Neural progenitor cell (in vitro differentiated cells): ENCODE data around the gene SLC5A10. TPM values are rescaled to one million over a fixed set of nuclear protein-coding genes. Genes with fewer than 3 reads are reported as not detected.

Source experiments
- DNase-seq: peaks from one replicate; pipeline ENCODE4 v3.0.0-alpha.2; 2016; ENCODE audit warnings: low spot score
- H2AFZ ChIP-seq: fragments of 200-600 bp; sonication (generic); replicated peaks from 2 replicates; pipeline ENCODE4 v1.6.1; 2016; ENCODE audit warnings: antibody characterized with exemption
- H3F3A ChIP-seq: fragments of 200-600 bp; sonication (generic); 2 replicates; pipeline ENCODE4 v1.6.1; 2016; ENCODE audit warnings: antibody characterized with exemption, low read depth
- H3K27ac ChIP-seq: fragments of 200-600 bp; sonication (generic); 2 replicates; pipeline ENCODE4 v1.5.1; 2016; ENCODE audit warnings: mild to moderate bottlenecking
- H3K27me3 ChIP-seq: fragments of 200-600 bp; sonication (generic); 2 replicates; pipeline ENCODE4 v1.6.1; 2016; ENCODE audit warnings: mild to moderate bottlenecking, moderate library complexity
- H3K36me3 ChIP-seq: fragments of 200-600 bp; sonication (generic); 2 replicates; pipeline ENCODE4 v1.5.1; 2016
- H3K4me1 ChIP-seq: fragments of 200-600 bp; sonication (generic); 2 replicates; pipeline ENCODE4 v1.6.1; 2016; ENCODE audit warnings: mixed run types
- H3K4me2 ChIP-seq: fragments of 200-600 bp; sonication (generic); 2 replicates; pipeline ENCODE4 v1.6.1; 2016
- H3K4me3 ChIP-seq: fragments of 200-600 bp; sonication (generic); 2 replicates; pipeline ENCODE4 v1.5.1; 2016
- H3K79me2 ChIP-seq: fragments of 200-600 bp; sonication (generic); 2 replicates; pipeline ENCODE4 v1.6.1; 2016; ENCODE audit warnings: low read depth
- H3K9ac ChIP-seq: fragments of 200-600 bp; sonication (generic); 2 replicates; pipeline ENCODE4 v1.6.1; 2016
- H3K9me3 ChIP-seq: fragments of 200-600 bp; sonication (generic); 2 replicates; pipeline ENCODE4 v1.5.1; 2016; ENCODE audit warnings: low read depth
- H4K20me1 ChIP-seq: fragments of 200-600 bp; sonication (generic); 2 replicates; pipeline ENCODE4 v1.6.1; 2016; ENCODE audit warnings: low read depth
- H3K27ac Mint-ChIP-seq: 3 replicates; pipeline ENCODE4 v1.8.0; 2021; ENCODE audit warnings: mixed read lengths
- H3K27me3 Mint-ChIP-seq: 2 replicates; pipeline ENCODE4 v1.8.0; 2022; ENCODE audit warnings: low read depth, mild to moderate bottlenecking, inconsistent platforms, moderate library complexity, mixed read lengths; ENCODE audit not compliant: insufficient read depth
- H3K36me3 Mint-ChIP-seq: 3 replicates; pipeline ENCODE4 v1.8.0; 2021; ENCODE audit warnings: mixed read lengths
- H3K4me1 Mint-ChIP-seq: 3 replicates; pipeline ENCODE4 v1.8.0; 2021; ENCODE audit warnings: mixed read lengths
- H3K4me3 Mint-ChIP-seq: 3 replicates; pipeline ENCODE4 v1.8.0; 2021; ENCODE audit warnings: mild to moderate bottlenecking, moderate library complexity, mixed read lengths
- H3K9me3 Mint-ChIP-seq: 3 replicates; pipeline ENCODE4 v1.8.0; 2020; ENCODE audit warnings: mixed read lengths
- EZH2 ChIP-seq: fragments of 200-600 bp; sonication (generic); IDR thresholded peaks from 2 replicates; pipeline ENCODE4 v1.6.1; 2017; ENCODE audit warnings: antibody characterized with exemption, mild to moderate bottlenecking, moderate library complexity
- EZH2phosphoT487 ChIP-seq: fragments of 200-600 bp; sonication (generic); IDR thresholded peaks from 2 replicates; pipeline ENCODE4 v1.6.1; 2017; ENCODE audit warnings: antibody characterized with exemption
- total RNA-seq: library from RNA; depleted of rRNA; stranded (reverse); fragments of >200 nt; gene quantifications from 2 replicates; pipeline ENCODE4 v1.2.3, GENCODE V29; 2015; ENCODE audit warnings: low replicate concordance
- TF ChIP-seq, protein P1 (sequence below): fragments of 200-600 bp; sonication (generic); IDR thresholded peaks from 2 replicates; pipeline ENCODE4 v1.5.1; 2017; ENCODE audit warnings: antibody characterized with exemption, mild to moderate bottlenecking

Gene SLC5A10
- total RNA-seq, 1 donor from 2014 or later: not detected

DNA sequence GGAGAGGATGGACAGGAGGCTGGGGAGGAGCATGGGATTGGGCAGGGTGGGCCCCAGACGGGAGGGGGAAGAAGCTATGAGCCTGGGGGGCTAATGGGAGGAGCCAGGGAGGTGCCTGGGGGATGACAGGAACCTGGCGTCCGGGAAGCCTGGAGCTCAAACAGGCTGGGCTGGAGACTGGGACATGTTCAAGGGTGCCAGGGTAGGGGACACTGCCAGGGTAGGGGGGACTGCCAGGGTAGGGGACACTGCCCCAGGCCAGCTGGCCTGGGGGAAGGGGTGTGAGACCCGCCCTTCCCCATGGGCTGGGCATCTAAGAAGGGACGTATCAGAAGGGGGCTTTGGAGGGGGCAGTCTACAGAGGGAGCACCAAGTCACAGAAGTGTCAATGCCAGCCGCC lies 59.6 kb downstream of the SLC5A10 start:
- Histone ChIP-seq H3K27ac (no peak overlapping the region), H4K20me1 (no peaks in the 10 kb centered on the region), H3K9ac (no peak overlapping the region), H3K4me1 (no peaks in the 10 kb centered on the region), H3K36me3 (no peaks in the 10 kb centered on the region), H3K4me3 (no peak overlapping the region), H2AFZ (no peak overlapping the region), H3K79me2 (no peaks in the 10 kb centered on the region), H3F3A (no peaks in the 10 kb centered on the region), H3K4me2 (no peak overlapping the region), H3K27me3 (no peaks in the 10 kb centered on the region), H3K9me3 (no peaks in the 10 kb centered on the region)
- DNase-seq: no peak
- Mint-ChIP-seq H3K9me3 (peaks cover 4% of the 10 kb centered on the region), H3K27me3 (no peaks in the 10 kb centered on the region), H3K27ac (peak overlapping the region; percentile 70), H3K4me1 (peaks cover 16% of the 10 kb centered on the region), H3K36me3 (no peaks in the 10 kb centered on the region), H3K4me3 (no peak overlapping the region)
- TF ChIP-seq EZH2phosphoT487 (no peak), EZH2 (no peak)
- TF ChIP-seq, protein P1, sequence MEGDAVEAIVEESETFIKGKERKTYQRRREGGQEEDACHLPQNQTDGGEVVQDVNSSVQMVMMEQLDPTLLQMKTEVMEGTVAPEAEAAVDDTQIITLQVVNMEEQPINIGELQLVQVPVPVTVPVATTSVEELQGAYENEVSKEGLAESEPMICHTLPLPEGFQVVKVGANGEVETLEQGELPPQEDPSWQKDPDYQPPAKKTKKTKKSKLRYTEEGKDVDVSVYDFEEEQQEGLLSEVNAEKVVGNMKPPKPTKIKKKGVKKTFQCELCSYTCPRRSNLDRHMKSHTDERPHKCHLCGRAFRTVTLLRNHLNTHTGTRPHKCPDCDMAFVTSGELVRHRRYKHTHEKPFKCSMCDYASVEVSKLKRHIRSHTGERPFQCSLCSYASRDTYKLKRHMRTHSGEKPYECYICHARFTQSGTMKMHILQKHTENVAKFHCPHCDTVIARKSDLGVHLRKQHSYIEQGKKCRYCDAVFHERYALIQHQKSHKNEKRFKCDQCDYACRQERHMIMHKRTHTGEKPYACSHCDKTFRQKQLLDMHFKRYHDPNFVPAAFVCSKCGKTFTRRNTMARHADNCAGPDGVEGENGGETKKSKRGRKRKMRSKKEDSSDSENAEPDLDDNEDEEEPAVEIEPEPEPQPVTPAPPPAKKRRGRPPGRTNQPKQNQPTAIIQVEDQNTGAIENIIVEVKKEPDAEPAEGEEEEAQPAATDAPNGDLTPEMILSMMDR: no peak

DNA sequence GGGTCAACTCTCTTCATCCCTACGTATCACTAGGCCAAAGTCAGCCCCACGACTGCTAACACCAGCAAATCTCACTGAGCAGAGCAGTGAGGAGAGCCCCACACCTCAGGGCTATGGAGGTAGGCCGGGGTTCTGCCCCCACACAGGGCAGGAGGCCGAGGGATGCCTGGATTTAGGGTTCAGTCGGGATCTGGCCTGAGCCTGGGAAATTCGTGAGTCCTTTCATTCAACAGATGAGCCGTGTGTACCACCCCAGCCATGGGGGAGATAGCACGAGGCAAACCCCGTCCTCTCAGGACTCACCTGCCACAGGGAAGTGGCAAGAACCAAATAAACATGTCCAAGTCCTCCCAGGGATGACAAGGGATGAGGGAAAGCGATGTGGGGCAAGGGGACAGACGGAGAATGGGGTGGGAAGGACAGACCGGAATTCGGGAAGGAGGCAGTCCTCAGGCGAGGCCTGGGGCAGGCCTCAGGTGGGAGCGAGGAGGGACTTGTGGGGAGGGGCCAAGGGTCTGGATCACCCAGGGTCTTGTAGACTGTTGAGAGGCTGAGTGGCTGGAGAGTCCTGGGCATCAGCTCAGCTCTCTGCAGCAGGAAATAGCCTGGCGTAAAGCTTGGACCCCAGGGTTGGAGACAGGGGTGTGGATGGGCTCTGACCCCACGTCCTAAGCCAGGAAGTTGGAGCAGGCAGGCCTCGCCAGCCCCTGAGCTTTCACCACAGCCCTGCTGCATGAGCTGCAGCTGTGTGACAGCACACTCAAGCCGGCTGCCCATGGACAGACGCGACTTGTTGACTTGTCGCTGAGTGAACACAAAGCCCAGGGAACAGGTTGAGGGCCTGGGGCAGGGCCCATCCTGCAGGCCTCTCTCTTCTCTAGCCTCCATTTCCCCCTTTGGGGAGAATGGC lies 60.5 kb downstream of the SLC5A10 start:
- Histone ChIP-seq H3K4me1 (no peaks in the 10 kb centered on the region), H4K20me1 (no peaks in the 10 kb centered on the region), H3K4me2 (no peak overlapping the region), H3K79me2 (no peaks in the 10 kb centered on the region), H3K9ac (no peak overlapping the region), H3F3A (no peaks in the 10 kb centered on the region), H3K36me3 (no peaks in the 10 kb centered on the region), H2AFZ (no peak overlapping the region), H3K27me3 (no peaks in the 10 kb centered on the region), H3K27ac (no peak overlapping the region), H3K4me3 (no peak overlapping the region), H3K9me3 (no peaks in the 10 kb centered on the region)
- TF ChIP-seq EZH2phosphoT487: no peak
- no peak for TF ChIP-seq EZH2
- TF ChIP-seq, protein P1: no peak
- peaks cover 16% of the 10 kb centered on the region for H3K4me1 Mint-ChIP-seq
- no peaks in the 10 kb centered on the region for H3K36me3 Mint-ChIP-seq
- no peaks in the 10 kb centered on the region for H3K27me3 Mint-ChIP-seq
- H3K27ac Mint-ChIP-seq: peak overlapping the region; percentile 93
- H3K4me3 Mint-ChIP-seq: no peak overlapping the region
- peaks cover under 1% of the 10 kb centered on the region for H3K9me3 Mint-ChIP-seq
- no peak for DNase-seq

DNA sequence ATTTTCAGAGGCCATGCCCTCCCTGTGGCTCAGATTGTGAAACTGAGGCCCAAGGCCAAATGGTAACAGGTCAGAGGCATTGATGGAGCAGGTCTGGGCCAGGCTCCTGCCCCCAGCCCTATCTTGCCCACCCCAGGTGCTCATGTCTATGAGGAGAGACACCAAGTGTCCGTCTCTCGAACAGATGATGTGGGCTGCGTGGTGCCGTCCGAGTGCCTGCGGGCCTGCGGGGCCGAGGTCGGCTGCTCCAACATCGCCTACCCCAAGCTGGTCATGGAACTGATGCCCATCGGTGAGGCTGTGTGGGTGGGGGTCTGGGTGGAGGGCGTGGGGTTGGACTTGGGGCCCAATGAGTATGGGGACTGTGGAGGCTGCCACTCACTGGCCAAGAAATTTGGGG lies 61.3 kb downstream of the SLC5A10 start:
- TF ChIP-seq EZH2: no peak
- TF ChIP-seq, protein P1: no peak
- H3K36me3 Mint-ChIP-seq: no peaks in the 10 kb centered on the region
- Histone ChIP-seq H3K27me3 (no peaks in the 10 kb centered on the region), H3F3A (no peaks in the 10 kb centered on the region), H3K4me3 (no peak overlapping the region), H3K27ac (no peak overlapping the region), H3K36me3 (no peaks in the 10 kb centered on the region), H3K9ac (no peak overlapping the region), H2AFZ (no peak overlapping the region), H3K4me2 (no peak overlapping the region), H3K79me2 (no peaks in the 10 kb centered on the region), H4K20me1 (no peaks in the 10 kb centered on the region), H3K9me3 (no peaks in the 10 kb centered on the region), H3K4me1 (no peaks in the 10 kb centered on the region)
- no peaks in the 10 kb centered on the region for H3K9me3 Mint-ChIP-seq
- no peaks in the 10 kb centered on the region for H3K27me3 Mint-ChIP-seq
- H3K27ac Mint-ChIP-seq: peak overlapping the region; percentile 93
- H3K4me1 Mint-ChIP-seq: peaks cover 16% of the 10 kb centered on the region
- DNase-seq: no peak
- no peak overlapping the region for H3K4me3 Mint-ChIP-seq
